KMS-11 (cell line): ENCODE data around the gene NYNRIN.

Source experiments
- H2AFZ ChIP-seq: fragments of 200-600 bp; sonication (generic); 2 replicates; pipeline ENCODE4 v1.6.1; 2016; ENCODE audit warnings: antibody characterized with exemption, mixed run types, low read depth
- H3K27ac ChIP-seq: fragments of 200-600 bp; sonication (generic); 2 replicates; pipeline ENCODE4 v1.6.1; 2016; ENCODE audit warnings: mild to moderate bottlenecking, mixed run types
- H3K27me3 ChIP-seq: fragments of 200-600 bp; sonication (generic); 2 replicates; pipeline ENCODE4 v1.6.1; 2017; ENCODE audit warnings: mild to moderate bottlenecking, low read depth, mixed run types, moderate library complexity; ENCODE audit not compliant: insufficient read depth
- H3K36me3 ChIP-seq: fragments of 200-600 bp; sonication (generic); 2 replicates; pipeline ENCODE4 v1.6.1; 2017; ENCODE audit warnings: mild to moderate bottlenecking, mixed run types; ENCODE audit not compliant: insufficient read depth
- H3K4me1 ChIP-seq: fragments of 200-600 bp; sonication (generic); 2 replicates; pipeline ENCODE4 v1.6.1; 2016; ENCODE audit warnings: mild to moderate bottlenecking, low read depth, mixed run types; ENCODE audit not compliant: poor library complexity, severe bottlenecking
- H3K4me2 ChIP-seq: fragments of 200-600 bp; sonication (generic); 2 replicates; pipeline ENCODE4 v1.7.0; 2016; ENCODE audit warnings: mild to moderate bottlenecking, mixed run types
- H3K4me3 ChIP-seq: fragments of 200-600 bp; sonication (generic); IDR thresholded peaks from 2 replicates; pipeline ENCODE4 v1.6.1; 2017; ENCODE audit warnings: low read depth, low read length, mixed read lengths; ENCODE audit not compliant: insufficient read depth
- H3K79me2 ChIP-seq: fragments of 200-600 bp; sonication (generic); 2 replicates; pipeline ENCODE4 v1.6.1; 2016; ENCODE audit warnings: low read depth, mixed run types; ENCODE audit not compliant: insufficient read depth
- H3K9ac ChIP-seq: fragments of 200-600 bp; sonication (generic); 2 replicates; pipeline ENCODE4 v1.6.1; 2016; ENCODE audit warnings: mild to moderate bottlenecking, mixed run types
- H4K20me1 ChIP-seq: fragments of 200-600 bp; sonication (generic); 2 replicates; pipeline ENCODE4 v1.6.1; 2016; ENCODE audit warnings: mild to moderate bottlenecking, mixed run types; ENCODE audit not compliant: insufficient read depth
- CTCF ChIP-seq: fragments of 200-600 bp; sonication (generic); conservative IDR thresholded peaks from 2 replicates; pipeline ENCODE4 v1.6.1; 2017; ENCODE audit warnings: low read depth, mild to moderate bottlenecking, antibody characterized with exemption, low read length, moderate library complexity, mixed read lengths

NYNRIN gene

GRCh38 chr14:24425704-24426103, 26.9 kb downstream of the NYNRIN start:
- TF ChIP-seq CTCF: no peak
- H4K20me1 ChIP-seq: no peaks in the 10 kb centered on the region

GRCh38 chr14:24426150-24426911, 27.5 kb downstream of the NYNRIN start:
- Histone ChIP-seq H3K36me3 (no peaks in the 10 kb centered on the region), H4K20me1 (no peaks in the 10 kb centered on the region), H3K27me3 (no peaks in the 10 kb centered on the region), H3K4me3 (no peak overlapping the region), H3K9ac (no peak overlapping the region), H3K27ac (no peak overlapping the region), H2AFZ (no peak overlapping the region), H3K4me1 (peaks cover 10% of the 10 kb centered on the region), H3K79me2 (no peaks in the 10 kb centered on the region), H3K4me2 (no peak overlapping the region)
- TF ChIP-seq CTCF: no peak

More at GRCh38 chr14:24425704-24426103, 26.9 kb downstream of the NYNRIN start:
- no peak overlapping the region for H2AFZ ChIP-seq
- H3K9ac ChIP-seq: no peak overlapping the region
- H3K4me3 ChIP-seq: no peak overlapping the region
- no peaks in the 10 kb centered on the region for H3K27me3 ChIP-seq
- no peak overlapping the region for H3K27ac ChIP-seq
- H3K4me1 ChIP-seq: peaks cover 10% of the 10 kb centered on the region
- H3K4me2 ChIP-seq: no peak overlapping the region
- H3K79me2 ChIP-seq: no peaks in the 10 kb centered on the region
- no peaks in the 10 kb centered on the region for H3K36me3 ChIP-seq

GRCh38 chr14:24426912-24427536, 28.2 kb downstream of the NYNRIN start:
- no peak overlapping the region for H3K9ac ChIP-seq
- H3K4me1 ChIP-seq: peaks cover 17% of the 10 kb centered on the region
- no peak overlapping the region for H3K27ac ChIP-seq
- no peaks in the 10 kb centered on the region for H3K36me3 ChIP-seq
- no peak overlapping the region for H3K4me2 ChIP-seq
- H3K79me2 ChIP-seq: no peaks in the 10 kb centered on the region
- no peak for TF ChIP-seq CTCF
- no peak overlapping the region for H3K4me3 ChIP-seq
- no peaks in the 10 kb centered on the region for H3K27me3 ChIP-seq
- H2AFZ ChIP-seq: no peak overlapping the region
- H4K20me1 ChIP-seq: no peaks in the 10 kb centered on the region

- no peak overlapping the region for H3K9ac ChIP-seq
- H3K4me1 ChIP-seq: peaks cover 18% of the 10 kb centered on the region
- no peak for TF ChIP-seq CTCF
- H2AFZ ChIP-seq: no peak overlapping the region
- H3K4me2 ChIP-seq: no peak overlapping the region
- H3K27me3 ChIP-seq: no peaks in the 10 kb centered on the region
- no peaks in the 10 kb centered on the region for H3K36me3 ChIP-seq
- no peak overlapping the region for H3K27ac ChIP-seq
- H3K4me3 ChIP-seq: no peak overlapping the region
- no peaks in the 10 kb centered on the region for H4K20me1 ChIP-seq
- no peaks in the 10 kb centered on the region for H3K79me2 ChIP-seq
Observed at GRCh38 chr14:24427537-24428508, 29.0 kb downstream of the NYNRIN start.
